A549 treated with Mapracorat at 1 μM for 4 hours (cell line): ENCODE data around the gene ZMYM2. TPM values are rescaled to one million over a fixed set of nuclear protein-coding genes. Genes with fewer than 3 reads are reported as not detected.

ENCODE experiments used
- total RNA-seq: library from RNA; stranded (reverse); fragments of 200-300 nt; extraction: Qiagen RNA extraction; gene quantifications from 5 replicates; pipeline ENCODE4 v1.2.3, GENCODE V29; 2022

The ZMYM2 gene
- 11.9 to 22.3 TPM (median 19.5 TPM) in 5 replicates for total RNA-seq

GRCh38 chr13:19958155-19959111 is at the start of gene ZMYM2:
Gene ZMYM2, plus strand, starts transcription at chr13:19958727. Its CDS starts 34,346 bp downstream, at chr13:19993073.

Other genes with a start within 250 kb of the ZMYM2 start
- gene PSPC1, start 175.8 kb upstream of the ZMYM2 start, total RNA-seq = 40.0 to 54.2 TPM (median 46.2 TPM) in 5 replicates
- gene ZMYM5, start 95.1 kb upstream of the ZMYM2 start, total RNA-seq = 5.1 to 7.8 TPM (median 5.9 TPM) in 5 replicates
- gene GJA3, start 202.3 kb downstream of the ZMYM2 start, total RNA-seq = 0.83 to 1.4 TPM (median 1.3 TPM) in 5 replicates
- gene GJB2, start 234.2 kb downstream of the ZMYM2 start, total RNA-seq = 0.67 to 0.77 TPM (median 0.74 TPM) in 5 replicates